OCI-LY1 (cell line): ENCODE measurements around the gene BAIAP2.

Experiments
- H2AFZ ChIP-seq: fragments of 200-600 bp; sonication (generic), shearing (Covaris generic); 2 replicates; pipeline ENCODE4 v1.6.0; 2014; ENCODE audit warnings: antibody characterized with exemption, mild to moderate bottlenecking, low read length
- H3F3A ChIP-seq: fragments of 200-600 bp; sonication (generic), shearing (Covaris generic); 2 replicates; pipeline ENCODE4 v1.6.0; 2014; ENCODE audit warnings: mild to moderate bottlenecking, antibody characterized with exemption, low read length, moderate library complexity; ENCODE audit not compliant: insufficient read depth
- H3K27ac ChIP-seq: fragments of 200-600 bp; sonication (generic); 2 replicates; pipeline ENCODE4 v1.5.1; 2014; ENCODE audit warnings: low read length, mixed run types, mild to moderate bottlenecking, low read depth; ENCODE audit not compliant: poor library complexity, severe bottlenecking
- H3K27me3 ChIP-seq: fragments of 200-600 bp; sonication (generic); 2 replicates; pipeline ENCODE4 v1.6.0; 2014; ENCODE audit warnings: antibody characterized with exemption, mild to moderate bottlenecking, low read length, moderate library complexity; ENCODE audit not compliant: insufficient read depth
- H3K36me3 ChIP-seq: fragments of 200-600 bp; sonication (generic); 2 replicates; pipeline ENCODE4 v1.6.1; 2014; ENCODE audit warnings: mild to moderate bottlenecking, antibody characterized with exemption, low read length, moderate library complexity, mixed read lengths; ENCODE audit not compliant: insufficient read depth
- H3K4me1 ChIP-seq: fragments of 200-600 bp; sonication (generic); 2 replicates; pipeline ENCODE4 v1.5.1; 2014; ENCODE audit warnings: mild to moderate bottlenecking, low read length, moderate library complexity; ENCODE audit not compliant: insufficient read depth, severe bottlenecking
- H3K4me2 ChIP-seq: fragments of 200-600 bp; sonication (generic), shearing (Covaris generic); 2 replicates; pipeline ENCODE4 v1.6.1; 2014; ENCODE audit warnings: low read length
- H3K4me3 ChIP-seq: fragments of 200-600 bp; sonication (generic); 2 replicates; pipeline ENCODE4 v1.5.1; 2014; ENCODE audit warnings: low read length, low read depth, mild to moderate bottlenecking, mixed read lengths; ENCODE audit not compliant: poor library complexity, severe bottlenecking
- H3K79me2 ChIP-seq: fragments of 200-600 bp; shearing (Covaris generic); 2 replicates; pipeline ENCODE4 v1.6.1; 2016; ENCODE audit warnings: mixed run types, low read length, mixed read lengths; ENCODE audit not compliant: insufficient read depth
- H3K9ac ChIP-seq: fragments of 200-600 bp; sonication (generic), shearing (Covaris generic); 2 replicates; pipeline ENCODE4 v1.6.1; 2014; ENCODE audit warnings: mild to moderate bottlenecking, low read length, mixed read lengths
- H3K9me2 ChIP-seq: fragments of 200-600 bp; sonication (generic), shearing (Covaris generic); 2 replicates; pipeline ENCODE4 v1.6.1; 2014; ENCODE audit warnings: low read depth, mild to moderate bottlenecking, low read length, mixed read lengths
- H3K9me3 ChIP-seq: fragments of 200-600 bp; shearing (Covaris generic); 2 replicates; pipeline ENCODE4 v1.6.1; 2014; ENCODE audit warnings: low read length, mixed read lengths
- H4K20me1 ChIP-seq: fragments of 200-600 bp; sonication (generic), shearing (Covaris generic); 2 replicates; pipeline ENCODE4 v1.6.0; 2016; ENCODE audit warnings: mild to moderate bottlenecking, low read length; ENCODE audit not compliant: insufficient read depth
- EZH2 ChIP-seq: fragments of 200-600 bp; sonication (generic), shearing (Covaris generic); IDR thresholded peaks from 2 replicates; pipeline ENCODE4 v1.8.0; 2017; ENCODE audit warnings: borderline replicate concordance, mixed run types, mild to moderate bottlenecking, antibody characterized with exemption, low read length, moderate library complexity, mixed read lengths
- TF ChIP-seq, protein P1 (sequence below): fragments of 200-600 bp; sonication (generic), shearing (Covaris generic); IDR thresholded peaks from 2 replicates; pipeline ENCODE4 v1.5.1; 2017; ENCODE audit warnings: mild to moderate bottlenecking, antibody characterized with exemption, low read length, moderate library complexity, mixed read lengths

The BAIAP2 gene

DNA sequence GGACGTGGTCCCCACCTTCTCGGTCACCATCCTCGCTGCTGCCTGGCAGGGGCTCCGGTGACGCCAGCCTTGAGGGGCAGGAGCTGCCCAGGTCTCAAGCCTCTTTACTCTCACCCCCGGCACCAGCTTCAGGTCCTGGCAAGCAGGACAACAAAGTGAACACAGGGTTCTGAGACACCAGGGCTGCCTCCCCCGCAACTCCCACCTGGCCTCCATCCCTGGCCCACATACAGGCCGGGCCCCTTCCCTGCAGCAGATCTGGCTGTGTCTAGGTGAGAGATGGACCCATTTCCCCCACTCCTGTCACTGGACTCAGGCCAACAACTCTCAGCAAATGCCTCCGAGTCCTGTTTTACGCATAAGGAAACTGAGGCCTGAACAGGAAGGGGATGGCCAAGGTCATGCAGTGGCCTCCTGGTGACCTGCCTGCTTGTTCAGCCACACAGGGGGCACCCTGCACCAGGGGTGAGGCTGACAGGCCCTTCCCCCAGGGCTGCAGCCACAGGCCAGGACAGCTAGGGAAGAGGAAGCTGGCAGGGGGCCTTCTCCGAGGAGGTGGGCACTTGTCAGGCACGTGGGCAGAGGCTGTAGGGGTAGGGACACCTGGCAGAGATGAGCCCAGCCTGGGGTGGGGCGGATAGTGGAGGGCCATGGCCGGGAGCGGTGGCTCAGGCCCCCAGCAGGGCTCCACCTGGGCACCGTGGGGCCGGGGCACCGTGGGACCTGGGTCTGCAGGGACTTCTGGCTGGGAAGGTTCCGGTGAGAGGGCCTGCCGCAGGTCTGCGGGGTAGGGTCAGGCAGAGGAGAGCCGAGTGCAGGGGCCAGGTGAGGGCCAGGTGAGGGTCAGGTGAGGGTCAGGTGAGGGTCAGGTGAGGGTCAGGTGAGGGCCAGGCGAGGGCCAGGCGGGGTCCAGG is 83.6 kb downstream of the BAIAP2 start:
- no peak overlapping the region for H3K27ac ChIP-seq
- no peaks in the 10 kb centered on the region for H3K9me2 ChIP-seq
- no peak overlapping the region for H3K4me2 ChIP-seq
- no peaks in the 10 kb centered on the region for H3K9me3 ChIP-seq
- H3K9ac ChIP-seq: no peak overlapping the region
- H4K20me1 ChIP-seq: no peaks in the 10 kb centered on the region
- H3F3A ChIP-seq: no peaks in the 10 kb centered on the region
- no peak for TF ChIP-seq EZH2
- TF ChIP-seq, protein P1, sequence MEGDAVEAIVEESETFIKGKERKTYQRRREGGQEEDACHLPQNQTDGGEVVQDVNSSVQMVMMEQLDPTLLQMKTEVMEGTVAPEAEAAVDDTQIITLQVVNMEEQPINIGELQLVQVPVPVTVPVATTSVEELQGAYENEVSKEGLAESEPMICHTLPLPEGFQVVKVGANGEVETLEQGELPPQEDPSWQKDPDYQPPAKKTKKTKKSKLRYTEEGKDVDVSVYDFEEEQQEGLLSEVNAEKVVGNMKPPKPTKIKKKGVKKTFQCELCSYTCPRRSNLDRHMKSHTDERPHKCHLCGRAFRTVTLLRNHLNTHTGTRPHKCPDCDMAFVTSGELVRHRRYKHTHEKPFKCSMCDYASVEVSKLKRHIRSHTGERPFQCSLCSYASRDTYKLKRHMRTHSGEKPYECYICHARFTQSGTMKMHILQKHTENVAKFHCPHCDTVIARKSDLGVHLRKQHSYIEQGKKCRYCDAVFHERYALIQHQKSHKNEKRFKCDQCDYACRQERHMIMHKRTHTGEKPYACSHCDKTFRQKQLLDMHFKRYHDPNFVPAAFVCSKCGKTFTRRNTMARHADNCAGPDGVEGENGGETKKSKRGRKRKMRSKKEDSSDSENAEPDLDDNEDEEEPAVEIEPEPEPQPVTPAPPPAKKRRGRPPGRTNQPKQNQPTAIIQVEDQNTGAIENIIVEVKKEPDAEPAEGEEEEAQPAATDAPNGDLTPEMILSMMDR: no peak
- H2AFZ ChIP-seq: no peak overlapping the region
- no peaks in the 10 kb centered on the region for H3K27me3 ChIP-seq
- no peaks in the 10 kb centered on the region for H3K36me3 ChIP-seq
- no peaks in the 10 kb centered on the region for H3K79me2 ChIP-seq
- H3K4me1 ChIP-seq: no peaks in the 10 kb centered on the region
- no peak overlapping the region for H3K4me3 ChIP-seq

- Histone ChIP-seq H3K9me3 (no peaks in the 10 kb centered on the region), H3K9ac (no peak overlapping the region), H3F3A (no peaks in the 10 kb centered on the region), H2AFZ (no peak overlapping the region), H3K36me3 (no peaks in the 10 kb centered on the region), H3K9me2 (no peaks in the 10 kb centered on the region), H3K79me2 (no peaks in the 10 kb centered on the region), H3K27me3 (no peaks in the 10 kb centered on the region), H3K4me1 (no peaks in the 10 kb centered on the region), H4K20me1 (no peaks in the 10 kb centered on the region), H3K4me3 (no peak overlapping the region), H3K27ac (no peak overlapping the region), H3K4me2 (no peak overlapping the region; the same call in 1 of the 2 replicates)
- TF ChIP-seq, protein P1: no peak
- no peak for TF ChIP-seq EZH2
Measured at GRCh38 chr17:81119223-81120148, 84.5 kb downstream of the BAIAP2 start.

- no peaks in the 10 kb centered on the region for H3F3A ChIP-seq
- no peak overlapping the region for H3K4me3 ChIP-seq
- no peaks in the 10 kb centered on the region for H3K9me2 ChIP-seq
- H3K36me3 ChIP-seq: no peaks in the 10 kb centered on the region
- no peak overlapping the region for H3K4me2 ChIP-seq
- H2AFZ ChIP-seq: no peak overlapping the region
- no peaks in the 10 kb centered on the region for H3K9me3 ChIP-seq
- no peaks in the 10 kb centered on the region for H3K27me3 ChIP-seq
- no peaks in the 10 kb centered on the region for H3K79me2 ChIP-seq
- no peaks in the 10 kb centered on the region for H4K20me1 ChIP-seq
- no peak for TF ChIP-seq EZH2
- TF ChIP-seq, protein P1: no peak
- H3K4me1 ChIP-seq: no peaks in the 10 kb centered on the region
- no peak overlapping the region for H3K9ac ChIP-seq
- no peak overlapping the region for H3K27ac ChIP-seq
Measured at GRCh38 chr17:81120149-81120484, 85.2 kb downstream of the BAIAP2 start.
